ENCODE data around the gene AHRR.
"Not testable (repeated sequence)": the region's sequence is repeated elsewhere in the genome, so short reads cannot be mapped to it uniquely, and the experiment has no call there.

Gene AHRR

GRCh38 chr5:400282-401145, 79.0 kb downstream of the AHRR start:
- Histone ChIP-seq H3K27ac (ENCODE audit: low read length) (no peak overlapping the region), H3K4me3 (ENCODE audit: low read length) (peak overlapping the region; percentile 31; the same call in 1 of the 2 replicates), H3K4me1 (ENCODE audit: insufficient read depth, low read length) (no peaks in the 10 kb centered on the region), H3K9ac (ENCODE audit: low read depth, low read length) (peak overlapping the region; percentile 45; the same call in 1 of the 2 replicates), H3K27me3 (ENCODE audit: insufficient read depth, low read length) (peaks cover 27% of the 10 kb centered on the region; the same call in 1 of the 2 replicates), H3K36me3 (ENCODE audit: insufficient read depth, low read depth, low read length) (no peaks in the 10 kb centered on the region), H3K9me3 (ENCODE audit: insufficient read depth, low read depth, low read length) (no peaks in the 10 kb centered on the region)

- Histone ChIP-seq H3K9me3 (ENCODE audit: insufficient read depth, low read depth, low read length) (no peaks in the 10 kb centered on the region), H3K27me3 (ENCODE audit: insufficient read depth, low read length) (peaks cover 27% of the 10 kb centered on the region; the same call in 1 of the 2 replicates), H3K9ac (ENCODE audit: low read depth, low read length) (no peak overlapping the region), H3K36me3 (ENCODE audit: insufficient read depth, low read depth, low read length) (no peaks in the 10 kb centered on the region), H3K27ac (ENCODE audit: low read length) (no peak overlapping the region), H3K4me1 (ENCODE audit: insufficient read depth, low read length) (no peaks in the 10 kb centered on the region), H3K4me3 (ENCODE audit: low read length) (no peak overlapping the region)
Measured at GRCh38 chr5:401146-402034, 79.9 kb downstream of the AHRR start.

- H3K9ac ChIP-seq (ENCODE audit: low read depth, low read length); H3K4me3 ChIP-seq (ENCODE audit: low read length); H3K27ac ChIP-seq (ENCODE audit: low read length); H3K36me3 ChIP-seq (ENCODE audit: insufficient read depth, low read depth, low read length); H3K4me1 ChIP-seq (ENCODE audit: insufficient read depth, low read length); H3K9me3 ChIP-seq (ENCODE audit: insufficient read depth, low read depth, low read length): not testable (repeated sequence)
- H3K27me3 ChIP-seq (ENCODE audit: insufficient read depth, low read length), result peaks cover 27% of the 10 kb centered on the region; the same call in 1 of the 2 replicates
Measured at GRCh38 chr5:402219-402614, 80.7 kb downstream of the AHRR start.

GRCh38 chr5:402615-403359, 81.3 kb downstream of the AHRR start:
- Histone ChIP-seq H3K9ac (ENCODE audit: low read depth, low read length) (no peak overlapping the region), H3K4me1 (ENCODE audit: insufficient read depth, low read length) (no peaks in the 10 kb centered on the region)

GRCh38 chr5:403995-404394, 82.5 kb downstream of the AHRR start:
- Histone ChIP-seq H3K36me3 (ENCODE audit: insufficient read depth, low read depth, low read length) (no peaks in the 10 kb centered on the region), H3K27me3 (ENCODE audit: insufficient read depth, low read length) (peaks cover 27% of the 10 kb centered on the region; the same call in 1 of the 2 replicates), H3K27ac (ENCODE audit: low read length) (no peak overlapping the region), H3K4me3 (ENCODE audit: low read length) (no peak overlapping the region), H3K9ac (ENCODE audit: low read depth, low read length) (no peak overlapping the region), H3K4me1 (ENCODE audit: insufficient read depth, low read length) (no peaks in the 10 kb centered on the region), H3K9me3 (ENCODE audit: insufficient read depth, low read depth, low read length) (no peaks in the 10 kb centered on the region)

More at GRCh38 chr5:402615-403359, 81.3 kb downstream of the AHRR start:
- Histone ChIP-seq H3K36me3 (ENCODE audit: insufficient read depth, low read depth, low read length) (no peaks in the 10 kb centered on the region), H3K4me3 (ENCODE audit: low read length) (no peak overlapping the region), H3K27ac (ENCODE audit: low read length) (no peak overlapping the region), H3K27me3 (ENCODE audit: insufficient read depth, low read length) (peaks cover 27% of the 10 kb centered on the region; the same call in 1 of the 2 replicates), H3K9me3 (ENCODE audit: insufficient read depth, low read depth, low read length) (no peaks in the 10 kb centered on the region)

- Histone ChIP-seq H3K27ac (ENCODE audit: low read length) (no peak overlapping the region), H3K4me1 (ENCODE audit: insufficient read depth, low read length) (no peaks in the 10 kb centered on the region), H3K9ac (ENCODE audit: low read depth, low read length) (no peak overlapping the region), H3K27me3 (ENCODE audit: insufficient read depth, low read length) (peaks cover 22% of the 10 kb centered on the region; the same call in 1 of the 2 replicates), H3K4me3 (ENCODE audit: low read length) (no peak overlapping the region), H3K36me3 (ENCODE audit: insufficient read depth, low read depth, low read length) (no peaks in the 10 kb centered on the region), H3K9me3 (ENCODE audit: insufficient read depth, low read depth, low read length) (no peaks in the 10 kb centered on the region)
Measured at GRCh38 chr5:404666-405241, 83.2 kb downstream of the AHRR start.

- Histone ChIP-seq H3K9ac (ENCODE audit: low read depth, low read length) (no peak overlapping the region), H3K4me3 (ENCODE audit: low read length) (no peak overlapping the region), H3K9me3 (ENCODE audit: insufficient read depth, low read depth, low read length) (no peaks in the 10 kb centered on the region), H3K27ac (ENCODE audit: low read length) (no peak overlapping the region), H3K27me3 (ENCODE audit: insufficient read depth, low read length) (peaks cover 17% of the 10 kb centered on the region; the same call in 1 of the 2 replicates), H3K4me1 (ENCODE audit: insufficient read depth, low read length) (no peaks in the 10 kb centered on the region), H3K36me3 (ENCODE audit: insufficient read depth, low read depth, low read length) (no peaks in the 10 kb centered on the region)
Measured at GRCh38 chr5:405421-405820, 83.9 kb downstream of the AHRR start.

GRCh38 chr5:406041-406440, 84.5 kb downstream of the AHRR start:
- Histone ChIP-seq H3K9ac (ENCODE audit: low read depth, low read length) (no peak overlapping the region), H3K27me3 (ENCODE audit: insufficient read depth, low read length) (peaks cover 11% of the 10 kb centered on the region; the same call in 1 of the 2 replicates), H3K27ac (ENCODE audit: low read length) (no peak overlapping the region), H3K9me3 (ENCODE audit: insufficient read depth, low read depth, low read length) (no peaks in the 10 kb centered on the region), H3K4me1 (ENCODE audit: insufficient read depth, low read length) (no peaks in the 10 kb centered on the region), H3K4me3 (ENCODE audit: low read length) (no peak overlapping the region), H3K36me3 (ENCODE audit: insufficient read depth, low read depth, low read length) (no peaks in the 10 kb centered on the region)

- Histone ChIP-seq H3K27ac (ENCODE audit: low read length) (no peak overlapping the region), H3K4me1 (ENCODE audit: insufficient read depth, low read length) (no peaks in the 10 kb centered on the region), H3K27me3 (ENCODE audit: insufficient read depth, low read length) (peaks cover under 1% of the 10 kb centered on the region; the same call in 1 of the 2 replicates), H3K36me3 (ENCODE audit: insufficient read depth, low read depth, low read length) (no peaks in the 10 kb centered on the region), H3K9ac (ENCODE audit: low read depth, low read length) (no peak overlapping the region), H3K4me3 (ENCODE audit: low read length) (no peak overlapping the region), H3K9me3 (ENCODE audit: insufficient read depth, low read depth, low read length) (no peaks in the 10 kb centered on the region)
Measured at GRCh38 chr5:407051-407450, 85.5 kb downstream of the AHRR start.

GRCh38 chr5:407801-408268, 86.3 kb downstream of the AHRR start:
- H3K4me1 ChIP-seq (ENCODE audit: insufficient read depth, low read length), result no peaks in the 10 kb centered on the region
- H3K27me3 ChIP-seq (ENCODE audit: insufficient read depth, low read length), result no peaks in the 10 kb centered on the region
- H3K9ac ChIP-seq (ENCODE audit: low read depth, low read length), result no peak overlapping the region
- no peak overlapping the region for H3K27ac ChIP-seq (ENCODE audit: low read length)
- H3K9me3 ChIP-seq (ENCODE audit: insufficient read depth, low read depth, low read length), result no peaks in the 10 kb centered on the region
- H3K36me3 ChIP-seq (ENCODE audit: insufficient read depth, low read depth, low read length), result no peaks in the 10 kb centered on the region
- H3K4me3 ChIP-seq (ENCODE audit: low read length), result no peak overlapping the region

Data from iPS-20b (cell line).